Panc1 (cell line): ENCODE measurements around the gene ALOX5AP. TPM values are rescaled to one million over a fixed set of nuclear protein-coding genes. Genes with fewer than 3 reads are reported as not detected.

Source experiments
- ATAC-seq: fragments of 200-7000 bp; cut with Tn5 transposase; 2 replicates; pipeline ENCODE4 v1.9.1; 2020; ENCODE audit warnings: mild to moderate bottlenecking, moderate library complexity
- BruUV-seq: library from RNA; stranded (reverse); fragments of 400-500 nt; replicated peaks from 2 replicates; lab custom pipeline; 2021; lab: Mats Ljungman, UMichigan
- CTCF ChIA-PET: fragments of 300-600 bp; sonication (Branson Sonifier 250); formaldehyde crosslinking; loops from one replicate; lab custom pipeline; 2022; ENCODE audit warnings: antibody characterized with exemption; lab: Charles Lee
- POLR2A ChIA-PET: fragments of 300-600 bp; sonication (Branson Sonifier 250); formaldehyde crosslinking; loops from one replicate; lab custom pipeline; 2022; ENCODE audit warnings: antibody characterized with exemption; lab: Charles Lee
- DNase-seq: peaks from one replicate; pipeline ENCODE4 v3.0.0-alpha.2; 2010; ENCODE audit warnings: low read depth, low spot score
- H3K27ac ChIP-seq: 2 replicates; pipeline ENCODE4 v1.5.1; 2011; ENCODE audit warnings: mild to moderate bottlenecking, low read length, inconsistent platforms
- H3K27me3 ChIP-seq: fragments of 200-500 bp; sonication (Bioruptor generic); 2 replicates; pipeline ENCODE4 v1.6.0; 2014; ENCODE audit warnings: low read length, inconsistent platforms; ENCODE audit not compliant: control insufficient read depth, insufficient read depth
- H3K36me3 ChIP-seq: fragments of 200-500 bp; sonication (Bioruptor generic); 2 replicates; pipeline ENCODE4 v1.5.1; 2014; ENCODE audit warnings: inconsistent platforms, mild to moderate bottlenecking, low read length, moderate library complexity; ENCODE audit not compliant: control insufficient read depth, insufficient read depth
- H3K4me1 ChIP-seq: 2 replicates; pipeline ENCODE4 v1.5.1; 2011; ENCODE audit warnings: inconsistent platforms, mild to moderate bottlenecking, low read length, moderate library complexity; ENCODE audit not compliant: control insufficient read depth, insufficient read depth
- H3K4me3 ChIP-seq, 2 experiments: 2 replicates each; pipeline ENCODE4 v1.5.1; 2011 to 2012; ENCODE audit warnings: low read depth in 2 of 2, low read length in 2 of 2, mild to moderate bottlenecking in 2 of 2, inconsistent platforms in 1 of 2, moderate library complexity in 1 of 2
- H3K9me3 ChIP-seq: fragments of 200-500 bp; sonication (Bioruptor generic); 2 replicates; pipeline ENCODE4 v1.5.1; 2014; ENCODE audit warnings: low read depth, mild to moderate bottlenecking, inconsistent platforms, low read length, moderate library complexity; ENCODE audit not compliant: control insufficient read depth, insufficient read depth
- POLR2AphosphoS5 ChIP-seq: IDR thresholded peaks from 2 replicates; pipeline ENCODE4 v1.6.1; 2012; ENCODE audit warnings: mild to moderate bottlenecking, low read depth, low read length, moderate library complexity
- SIN3A ChIP-seq: IDR thresholded peaks from 2 replicates; pipeline ENCODE4 v1.6.1; 2012; ENCODE audit warnings: low read depth, mild to moderate bottlenecking, low read length, moderate library complexity, borderline replicate concordance; ENCODE audit not compliant: insufficient read depth
- TCF7L2 ChIP-seq: IDR thresholded peaks from 2 replicates; pipeline ENCODE4 v1.6.1; 2011; ENCODE audit warnings: mild to moderate bottlenecking, low read depth, low read length, inconsistent platforms
- in situ Hi-C: cut with HindIII; loops from 2 replicates; pipeline ENCODE4 v1.10.0; 2016; ENCODE audit warnings: low sequenced_read_pairs, low pct_unique_long_range_greater_than_20kb
- intact Hi-C: fragments of 100-400 bp; cut with micrococcal nuclease; formaldehyde crosslinking; loops from one replicate; pipeline ENCODE4 v1.10.0; 2022; ENCODE audit not compliant: unreplicated experiment
- total RNA-seq: library from RNA; stranded (reverse); gene quantifications from one replicate; pipeline ENCODE4 v1.2.1, GENCODE V29; 2021; ENCODE audit not compliant: unreplicated experiment
- TF ChIP-seq, protein P1 (sequence below): fragments of 450-650 bp; IDR thresholded peaks from 2 replicates; pipeline ENCODE4 v1.5.1; 2017; ENCODE audit warnings: mild to moderate bottlenecking
- TF ChIP-seq, protein P2 (sequence below), 2 experiments: IDR thresholded peaks; 2 replicates each; pipeline ENCODE4 v1.6.1; 2011 to 2012; ENCODE audit warnings: low read depth in 2 of 2, control low read depth in 1 of 2, low read length in 1 of 2, mild to moderate bottlenecking in 1 of 2, moderate library complexity in 1 of 2; ENCODE audit not compliant: insufficient read depth in 1 of 2

The ALOX5AP gene
- total RNA-seq, 1 experiment from 2014 or later = 2.1 TPM

DNA sequence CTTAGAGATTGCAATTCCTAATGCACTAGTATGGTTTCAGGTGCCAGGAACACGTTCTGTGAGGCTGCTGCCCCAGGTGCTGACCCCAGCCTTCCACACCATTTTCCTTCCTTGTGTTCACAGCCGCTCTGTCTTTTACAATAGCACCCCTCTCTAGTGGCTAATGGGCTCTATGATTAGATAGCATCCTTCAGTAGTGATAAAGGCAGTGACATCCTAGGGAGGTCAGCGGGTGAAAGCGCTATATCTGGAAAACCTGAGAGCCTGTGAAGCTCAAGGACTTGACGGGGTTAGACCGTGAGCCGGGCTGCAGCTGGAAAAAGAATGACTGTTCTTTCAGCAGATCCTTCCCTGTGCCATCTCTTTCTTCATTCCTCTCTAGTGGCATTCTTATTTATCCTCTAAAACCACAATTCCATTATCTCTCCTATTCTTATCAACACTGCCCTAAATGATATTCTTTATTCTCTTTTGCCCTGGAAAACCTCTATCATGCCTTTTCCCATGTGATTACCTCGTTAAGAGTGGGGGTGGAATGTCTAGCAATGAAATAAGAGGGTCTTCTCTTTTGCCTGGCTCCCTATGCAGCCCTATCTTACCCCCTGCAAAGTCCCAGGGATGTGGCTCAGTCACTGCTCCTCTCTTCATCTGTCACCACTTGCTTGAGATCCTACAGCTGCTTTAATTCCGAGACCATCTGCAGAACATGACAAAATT lies 21.8 kb downstream of the ALOX5AP start:
- H3K4me1 ChIP-seq = no peaks in the 10 kb centered on the region; the same call in 1 of the 2 replicates
- no peaks in the 10 kb centered on the region for H3K36me3 ChIP-seq
- no peak for TF ChIP-seq TCF7L2
- TF ChIP-seq POLR2AphosphoS5 = no peak
- TF ChIP-seq SIN3A = no peak
- TF ChIP-seq, protein P1, sequence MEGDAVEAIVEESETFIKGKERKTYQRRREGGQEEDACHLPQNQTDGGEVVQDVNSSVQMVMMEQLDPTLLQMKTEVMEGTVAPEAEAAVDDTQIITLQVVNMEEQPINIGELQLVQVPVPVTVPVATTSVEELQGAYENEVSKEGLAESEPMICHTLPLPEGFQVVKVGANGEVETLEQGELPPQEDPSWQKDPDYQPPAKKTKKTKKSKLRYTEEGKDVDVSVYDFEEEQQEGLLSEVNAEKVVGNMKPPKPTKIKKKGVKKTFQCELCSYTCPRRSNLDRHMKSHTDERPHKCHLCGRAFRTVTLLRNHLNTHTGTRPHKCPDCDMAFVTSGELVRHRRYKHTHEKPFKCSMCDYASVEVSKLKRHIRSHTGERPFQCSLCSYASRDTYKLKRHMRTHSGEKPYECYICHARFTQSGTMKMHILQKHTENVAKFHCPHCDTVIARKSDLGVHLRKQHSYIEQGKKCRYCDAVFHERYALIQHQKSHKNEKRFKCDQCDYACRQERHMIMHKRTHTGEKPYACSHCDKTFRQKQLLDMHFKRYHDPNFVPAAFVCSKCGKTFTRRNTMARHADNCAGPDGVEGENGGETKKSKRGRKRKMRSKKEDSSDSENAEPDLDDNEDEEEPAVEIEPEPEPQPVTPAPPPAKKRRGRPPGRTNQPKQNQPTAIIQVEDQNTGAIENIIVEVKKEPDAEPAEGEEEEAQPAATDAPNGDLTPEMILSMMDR = no peak
- H3K27me3 ChIP-seq = no peaks in the 10 kb centered on the region
- no peak for DNase-seq
- in situ Hi-C loops (no loop called here), intact Hi-C loops (no loop called here)
- ChIA-PET CTCF (no interaction called here), POLR2A (no interaction called here)
- H3K4me3 ChIP-seq = no peak overlapping the region
- no peaks in the 10 kb centered on the region for H3K9me3 ChIP-seq
- H3K27ac ChIP-seq = no peak overlapping the region
- ATAC-seq = no peak
- no TSS peak for BruUV-seq

DNA sequence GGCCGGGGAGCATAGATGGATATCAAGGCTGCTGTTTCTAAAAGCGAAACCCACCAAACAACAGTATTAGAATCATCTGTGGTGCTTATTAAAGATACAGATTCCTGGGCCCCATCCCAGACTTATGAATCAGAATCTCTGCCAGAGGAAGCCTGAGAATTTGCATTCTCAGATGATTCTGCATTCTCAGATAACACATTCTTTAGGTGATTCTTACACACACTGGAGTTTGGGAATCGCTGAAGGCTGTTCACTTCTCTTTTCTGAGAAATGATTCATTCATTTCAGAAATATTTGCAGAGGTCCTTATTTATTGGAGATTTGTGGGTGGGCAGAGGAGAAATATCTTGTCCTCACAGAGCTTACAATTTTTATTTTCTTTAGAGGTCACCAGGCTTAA lies 24.4 kb downstream of the ALOX5AP start:
- Histone ChIP-seq H3K36me3 (no peaks in the 10 kb centered on the region), H3K27me3 (no peaks in the 10 kb centered on the region), H3K4me1 (no peaks in the 10 kb centered on the region; the same call in 1 of the 2 replicates), H3K9me3 (no peaks in the 10 kb centered on the region), H3K4me3 (no peak overlapping the region), H3K27ac (no peak overlapping the region; the same call in 1 of the 2 replicates)
- intact Hi-C loops (no loop called here), in situ Hi-C loops (no loop called here)
- TF ChIP-seq POLR2AphosphoS5 = no peak
- no peak for TF ChIP-seq SIN3A
- TF ChIP-seq, protein P2, sequence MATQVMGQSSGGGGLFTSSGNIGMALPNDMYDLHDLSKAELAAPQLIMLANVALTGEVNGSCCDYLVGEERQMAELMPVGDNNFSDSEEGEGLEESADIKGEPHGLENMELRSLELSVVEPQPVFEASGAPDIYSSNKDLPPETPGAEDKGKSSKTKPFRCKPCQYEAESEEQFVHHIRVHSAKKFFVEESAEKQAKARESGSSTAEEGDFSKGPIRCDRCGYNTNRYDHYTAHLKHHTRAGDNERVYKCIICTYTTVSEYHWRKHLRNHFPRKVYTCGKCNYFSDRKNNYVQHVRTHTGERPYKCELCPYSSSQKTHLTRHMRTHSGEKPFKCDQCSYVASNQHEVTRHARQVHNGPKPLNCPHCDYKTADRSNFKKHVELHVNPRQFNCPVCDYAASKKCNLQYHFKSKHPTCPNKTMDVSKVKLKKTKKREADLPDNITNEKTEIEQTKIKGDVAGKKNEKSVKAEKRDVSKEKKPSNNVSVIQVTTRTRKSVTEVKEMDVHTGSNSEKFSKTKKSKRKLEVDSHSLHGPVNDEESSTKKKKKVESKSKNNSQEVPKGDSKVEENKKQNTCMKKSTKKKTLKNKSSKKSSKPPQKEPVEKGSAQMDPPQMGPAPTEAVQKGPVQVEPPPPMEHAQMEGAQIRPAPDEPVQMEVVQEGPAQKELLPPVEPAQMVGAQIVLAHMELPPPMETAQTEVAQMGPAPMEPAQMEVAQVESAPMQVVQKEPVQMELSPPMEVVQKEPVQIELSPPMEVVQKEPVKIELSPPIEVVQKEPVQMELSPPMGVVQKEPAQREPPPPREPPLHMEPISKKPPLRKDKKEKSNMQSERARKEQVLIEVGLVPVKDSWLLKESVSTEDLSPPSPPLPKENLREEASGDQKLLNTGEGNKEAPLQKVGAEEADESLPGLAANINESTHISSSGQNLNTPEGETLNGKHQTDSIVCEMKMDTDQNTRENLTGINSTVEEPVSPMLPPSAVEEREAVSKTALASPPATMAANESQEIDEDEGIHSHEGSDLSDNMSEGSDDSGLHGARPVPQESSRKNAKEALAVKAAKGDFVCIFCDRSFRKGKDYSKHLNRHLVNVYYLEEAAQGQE (IDR thresholded peaks at IDR 0.05; ENCODE audit: insufficient read depth in 1 of 2, low read depth in 2 of 2, low read length in 1 of 2) = no peak
- TF ChIP-seq, protein P1 = no peak
- no peak for TF ChIP-seq TCF7L2
- DNase-seq = no peak
- no TSS peak for BruUV-seq
- ChIA-PET POLR2A (no interaction called here), CTCF (no interaction called here)
- no peak for ATAC-seq
